Measurements from ENCODE around the gene NSUN6. TPM values are rescaled to one million over a fixed set of nuclear protein-coding genes. Genes with fewer than 3 reads are reported as not detected.

NSUN6 gene
- total RNA-seq, 1 experiment from 2014 or later, result 12.5 TPM

GRCh38 chr10:18516851-18517250, 134.5 kb downstream of the NSUN6 start:
- DNase-seq (ENCODE audit: low read depth, low spot score) (no peak), ATAC-seq (no peak)
- ChIA-PET CTCF (no interaction called here), RAD21 (ENCODE audit: low non-redundant PET in 1 of 2, low total read pairs in 2 of 2, uncharacterized antibody in 2 of 2, unreplicated experiment in 2 of 2) (no interaction called here), POLR2A (no interaction called here)
- Histone ChIP-seq H3K27ac (ENCODE audit: low read depth, low read length) (no peak overlapping the region), H4K20me1 (ENCODE audit: insufficient read depth) (no peaks in the 10 kb centered on the region), H3K36me3 (ENCODE audit: control insufficient read depth in 1 of 2, insufficient read depth in 2 of 2, low read length in 2 of 2) (no peaks in the 10 kb centered on the region), H3K9me3 (ENCODE audit: control insufficient read depth in 1 of 2, insufficient read depth in 1 of 2, low read depth in 1 of 2, low read length in 2 of 2) (no peaks in the 10 kb centered on the region), H3K4me3 (replicated peaks in 1 of 2; ENCODE audit: low read depth in 1 of 2, low read length in 2 of 2) (no peak overlapping the region), H3K4me1 (ENCODE audit: control insufficient read depth in 1 of 2, insufficient read depth in 2 of 2, low read length in 2 of 2) (no peaks in the 10 kb centered on the region), H3K4me2 (ENCODE audit: low read length) (no peak overlapping the region), H3K9ac (ENCODE audit: low read length) (no peak overlapping the region), H3K27me3 (ENCODE audit: insufficient read depth, low read length) (no peaks in the 10 kb centered on the region), H2AFZ (ENCODE audit: low read depth, low read length, poor library complexity, severe bottlenecking) (no peak overlapping the region), H3K79me2 (ENCODE audit: insufficient read depth, low read length) (no peaks in the 10 kb centered on the region), H3K9me2 (ENCODE audit: insufficient read depth) (no peaks in the 10 kb centered on the region)
- no TSS peak for BruUV-seq (replicated peaks)
- intact Hi-C loops (cut with micrococcal nuclease), result no loop called here
- no peak for TF ChIP-seq POLR2A (IDR thresholded peaks at IDR 0.05; ENCODE audit: borderline replicate concordance, extremely low read depth, insufficient read depth, insufficient read length)
- no peak for TF ChIP-seq RAD21 (IDR thresholded peaks at IDR 0.05; ENCODE audit: low read depth)
- no peak for TF ChIP-seq EZH2 (IDR thresholded peaks at IDR 0.05)
- TF ChIP-seq CBX3 (IDR thresholded peaks at IDR 0.05; ENCODE audit: low read depth), result no peak
- no peak for TF ChIP-seq SP1 (IDR thresholded peaks at IDR 0.05; ENCODE audit: low read depth)
- TF ChIP-seq ZBTB33 (IDR thresholded peaks at IDR 0.05; ENCODE audit: extremely low read depth, insufficient replicate concordance, low read length), result no peak
- TF ChIP-seq POLR2AphosphoS5 (IDR thresholded peaks at IDR 0.05; ENCODE audit: low read depth, low read length), result no peak
- no peak for TF ChIP-seq ATF3 (IDR thresholded peaks at IDR 0.05)
- no peak for TF ChIP-seq MAX (IDR thresholded peaks at IDR 0.05)
- no peak for TF ChIP-seq SIN3A (IDR thresholded peaks at IDR 0.05; ENCODE audit: low read depth)
